ENCODE measurements around the gene TBCK. TPM values are rescaled to one million over a fixed set of nuclear protein-coding genes. Genes with fewer than 3 reads are reported as not detected.

Gene TBCK
- total and polyA plus RNA-seq, 4 donors: 4.9 to 25.5 (median 15.8) TPM

DNA sequence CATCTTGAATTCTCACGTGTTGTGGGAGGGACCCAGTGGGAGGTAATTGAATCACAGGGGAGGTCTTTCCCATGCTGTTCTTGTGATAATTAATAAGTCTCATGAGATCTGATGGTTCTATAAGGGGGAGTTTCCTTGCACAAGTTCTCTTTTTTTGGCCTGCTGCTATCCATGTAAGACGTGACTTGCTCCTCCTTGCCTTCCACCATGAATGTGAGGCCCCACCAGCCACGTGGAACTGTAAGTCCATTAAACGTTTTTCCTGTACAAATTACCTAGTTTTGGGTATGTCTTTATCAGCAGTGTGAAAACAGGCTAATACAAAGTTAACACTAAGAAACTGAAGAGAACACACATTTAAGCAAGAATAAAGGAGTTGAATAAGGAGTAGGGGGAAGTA is 16.0 kb downstream of the TBCK start:
- 91% methylated on average over 4 of the region's 4 CpGs for WGBS
- TF ChIP-seq EGR1 (IDR thresholded peaks at IDR 0.05; ENCODE audit: low read depth in 2 of 2) (no peak), TAF1 (conservative IDR thresholded peaks at IDR 0.05) (no peak), JUND (IDR thresholded peaks at IDR 0.05) (no peak), RXRA (IDR thresholded peaks at IDR 0.05) (no peak), SP1 (IDR thresholded peaks at IDR 0.05) (no peak)
- TF ChIP-seq, protein P1, sequence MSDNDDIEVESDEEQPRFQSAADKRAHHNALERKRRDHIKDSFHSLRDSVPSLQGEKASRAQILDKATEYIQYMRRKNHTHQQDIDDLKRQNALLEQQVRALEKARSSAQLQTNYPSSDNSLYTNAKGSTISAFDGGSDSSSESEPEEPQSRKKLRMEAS (IDR thresholded peaks at IDR 0.05): no peak
- Histone ChIP-seq H3K4me1 (ENCODE audit: control insufficient read depth in 4 of 4, insufficient read depth in 4 of 4, low read length in 3 of 4) (peaks cover 0 to 1% (median 0%) of the 10 kb centered on the region in 4 donors), H3K4me3 (ENCODE audit: low read depth in 1 of 3, low read length in 3 of 3) (no peak overlapping the region), H3K27ac (ENCODE audit: low read depth in 1 of 2, low read length in 2 of 2) (no peak overlapping the region), H3K9ac (ENCODE audit: low read depth in 1 of 2, low read length in 2 of 2) (no peak overlapping the region), H3K9me3 (ENCODE audit: control insufficient read depth in 4 of 4, low read length in 3 of 4) (no peaks in the 10 kb centered on the region), H3K27me3 (ENCODE audit: control insufficient read depth in 4 of 4, insufficient read depth in 4 of 4, low read length in 3 of 4) (no peaks in the 10 kb centered on the region), H3K36me3 (ENCODE audit: control insufficient read depth in 4 of 4, insufficient read depth in 3 of 4, low read depth in 1 of 4, low read length in 3 of 4) (peaks cover 2 to 10% (median 3%) of the 10 kb centered on the region in 4 donors)
- DNase-seq (ENCODE audit: low spot score): no peak

DNA sequence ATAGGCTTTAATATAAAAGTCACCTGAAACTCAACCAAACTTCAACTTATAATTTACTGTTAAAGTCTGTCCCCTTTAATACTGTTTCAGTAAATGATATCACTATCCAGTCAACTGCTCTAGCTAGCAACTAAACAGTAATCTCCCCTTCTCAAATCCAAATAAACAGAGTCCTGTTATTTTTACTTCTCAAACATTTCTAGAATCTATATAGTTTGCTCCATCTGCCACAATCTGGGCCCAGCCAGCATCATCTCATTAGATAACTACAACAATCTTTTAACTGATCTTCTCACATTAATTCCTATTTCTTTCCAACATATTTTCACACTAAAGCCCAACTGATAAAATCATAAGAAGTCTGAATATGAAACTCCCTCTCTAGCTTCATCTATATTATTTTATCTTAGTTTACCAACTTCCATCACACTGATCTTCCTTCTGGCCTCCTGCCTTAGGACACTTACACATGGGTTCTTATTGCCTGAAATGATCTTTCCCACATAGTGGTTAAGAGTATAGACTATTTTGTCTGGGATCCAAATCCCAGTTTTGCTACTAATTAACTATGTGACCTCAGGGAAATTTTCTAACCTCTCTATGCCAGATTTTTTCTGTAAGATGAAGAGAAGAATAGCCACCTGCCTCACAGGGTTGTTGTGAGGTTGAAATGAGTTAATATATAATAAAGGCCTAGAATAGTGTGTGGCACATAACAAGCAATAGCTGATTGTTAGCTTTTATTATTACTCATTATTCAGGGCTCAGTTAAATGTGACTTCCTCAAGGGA is 18.6 kb downstream of the TBCK start:
- H3K27ac ChIP-seq (ENCODE audit: low read depth in 1 of 2, low read length in 2 of 2): no peak overlapping the region
- H3K36me3 ChIP-seq (ENCODE audit: control insufficient read depth in 4 of 4, insufficient read depth in 3 of 4, low read depth in 1 of 4, low read length in 3 of 4): peaks cover 7 to 17% (median 13%) of the 10 kb centered on the region in 4 donors
- H3K4me3 ChIP-seq (ENCODE audit: low read depth in 1 of 3, low read length in 3 of 3): no peak overlapping the region
- no peak for DNase-seq (ENCODE audit: low spot score)
- H3K9me3 ChIP-seq (ENCODE audit: control insufficient read depth in 4 of 4, low read length in 3 of 4): no peaks in the 10 kb centered on the region
- TF ChIP-seq HNF4A (conservative IDR thresholded peaks at IDR 0.05) (no peak), HNF4G (IDR thresholded peaks at IDR 0.05) (no peak), EGR1 (IDR thresholded peaks at IDR 0.05; ENCODE audit: low read depth in 2 of 2) (no peak), REST (IDR thresholded peaks at IDR 0.05) (no peak), TAF1 (conservative IDR thresholded peaks at IDR 0.05) (no peak), FOXA2 (IDR thresholded peaks at IDR 0.05) (no peak), SP1 (IDR thresholded peaks at IDR 0.05) (no peak), RXRA (IDR thresholded peaks at IDR 0.05) (no peak), CTCF (IDR thresholded peaks at IDR 0.05; ENCODE audit: low read depth, low read length, missing input control) (no peak), FOXA1 (IDR thresholded peaks at IDR 0.05) (no peak), YY1 (IDR thresholded peaks at IDR 0.05) (no peak), NR2F2 (IDR thresholded peaks at IDR 0.05) (no peak)
- TF ChIP-seq, protein P1 (IDR thresholded peaks at IDR 0.05): no peak
- TF ChIP-seq, protein P2, sequence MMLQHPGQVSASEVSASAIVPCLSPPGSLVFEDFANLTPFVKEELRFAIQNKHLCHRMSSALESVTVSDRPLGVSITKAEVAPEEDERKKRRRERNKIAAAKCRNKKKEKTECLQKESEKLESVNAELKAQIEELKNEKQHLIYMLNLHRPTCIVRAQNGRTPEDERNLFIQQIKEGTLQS (IDR thresholded peaks at IDR 0.05): no peak
- TF ChIP-seq, protein P3, sequence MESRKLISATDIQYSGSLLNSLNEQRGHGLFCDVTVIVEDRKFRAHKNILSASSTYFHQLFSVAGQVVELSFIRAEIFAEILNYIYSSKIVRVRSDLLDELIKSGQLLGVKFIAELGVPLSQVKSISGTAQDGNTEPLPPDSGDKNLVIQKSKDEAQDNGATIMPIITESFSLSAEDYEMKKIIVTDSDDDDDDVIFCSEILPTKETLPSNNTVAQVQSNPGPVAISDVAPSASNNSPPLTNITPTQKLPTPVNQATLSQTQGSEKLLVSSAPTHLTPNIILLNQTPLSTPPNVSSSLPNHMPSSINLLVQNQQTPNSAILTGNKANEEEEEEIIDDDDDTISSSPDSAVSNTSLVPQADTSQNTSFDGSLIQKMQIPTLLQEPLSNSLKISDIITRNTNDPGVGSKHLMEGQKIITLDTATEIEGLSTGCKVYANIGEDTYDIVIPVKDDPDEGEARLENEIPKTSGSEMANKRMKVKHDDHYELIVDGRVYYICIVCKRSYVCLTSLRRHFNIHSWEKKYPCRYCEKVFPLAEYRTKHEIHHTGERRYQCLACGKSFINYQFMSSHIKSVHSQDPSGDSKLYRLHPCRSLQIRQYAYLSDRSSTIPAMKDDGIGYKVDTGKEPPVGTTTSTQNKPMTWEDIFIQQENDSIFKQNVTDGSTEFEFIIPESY (IDR thresholded peaks at IDR 0.05): no peak
- H3K27me3 ChIP-seq (ENCODE audit: control insufficient read depth in 4 of 4, insufficient read depth in 4 of 4, low read length in 3 of 4): no peaks in the 10 kb centered on the region
- no peak overlapping the region for H3K9ac ChIP-seq (ENCODE audit: low read depth in 1 of 2, low read length in 2 of 2)
- H3K4me1 ChIP-seq (ENCODE audit: control insufficient read depth in 4 of 4, insufficient read depth in 4 of 4, low read length in 3 of 4): peaks cover 0 to 1% (median 0%) of the 10 kb centered on the region in 4 donors

Measured in liver (tissue), 9 donors.